HG03460 (cell line): ENCODE results near the gene UTS2B.

Experiments
- ATAC-seq: cut with Tn5 transposase; IDR thresholded peaks from one replicate; pipeline ENCODE4 v1.9.1; 2021; ENCODE audit not compliant: unreplicated experiment

The UTS2B gene, protein sequence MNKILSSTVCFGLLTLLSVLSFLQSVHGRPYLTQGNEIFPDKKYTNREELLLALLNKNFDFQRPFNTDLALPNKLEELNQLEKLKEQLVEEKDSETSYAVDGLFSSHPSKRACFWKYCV

DNA sequence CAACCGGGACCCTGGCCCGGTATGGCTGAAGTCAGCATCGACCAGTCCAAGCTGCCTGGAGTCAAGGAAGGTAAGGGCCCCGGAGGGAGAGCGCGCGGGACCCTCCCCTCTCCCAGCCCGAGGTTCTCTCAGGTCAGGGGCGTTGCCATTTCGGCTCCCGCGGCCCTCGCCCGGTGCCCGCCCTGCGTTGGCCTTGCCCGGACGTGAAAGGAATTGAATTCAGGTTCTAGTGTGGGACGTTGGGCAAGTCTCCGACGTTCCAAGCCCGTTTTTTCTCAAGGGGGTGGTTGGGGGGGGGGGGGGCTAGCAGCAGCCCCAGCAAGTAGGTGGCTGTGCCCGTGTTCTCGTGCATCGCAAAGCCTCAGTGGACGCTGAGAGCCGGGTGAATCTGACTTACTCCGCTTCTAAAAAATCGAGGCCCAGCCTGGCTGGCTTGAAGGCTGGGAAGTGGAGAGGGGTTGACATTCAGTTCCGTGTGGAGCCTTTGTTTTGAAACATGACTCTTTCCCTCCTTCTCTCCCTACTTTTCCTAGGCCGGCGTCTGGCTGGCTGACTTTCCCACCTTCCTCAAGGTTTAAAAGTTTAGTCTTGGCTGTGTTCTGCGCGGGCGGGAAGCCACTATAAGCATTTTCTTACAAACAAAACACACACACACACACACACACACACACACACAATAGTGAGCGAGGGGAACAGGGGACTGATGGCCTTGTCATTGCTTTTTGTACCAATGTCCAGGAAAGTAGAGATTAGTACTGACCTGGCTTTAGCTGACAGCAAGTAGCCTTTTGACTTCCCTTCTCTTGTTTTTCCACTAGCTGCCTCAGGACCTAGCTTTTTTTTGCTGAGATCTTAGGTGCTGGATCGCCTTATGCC is at the start of gene UTS2B:
Gene UTS2B, minus strand, starts transcription at position 873 of the 876 bp plus-strand sequence. CDS start 48,337 bp downstream, outside the sequence.
- ATAC-seq: peak; percentile 31

DNA sequence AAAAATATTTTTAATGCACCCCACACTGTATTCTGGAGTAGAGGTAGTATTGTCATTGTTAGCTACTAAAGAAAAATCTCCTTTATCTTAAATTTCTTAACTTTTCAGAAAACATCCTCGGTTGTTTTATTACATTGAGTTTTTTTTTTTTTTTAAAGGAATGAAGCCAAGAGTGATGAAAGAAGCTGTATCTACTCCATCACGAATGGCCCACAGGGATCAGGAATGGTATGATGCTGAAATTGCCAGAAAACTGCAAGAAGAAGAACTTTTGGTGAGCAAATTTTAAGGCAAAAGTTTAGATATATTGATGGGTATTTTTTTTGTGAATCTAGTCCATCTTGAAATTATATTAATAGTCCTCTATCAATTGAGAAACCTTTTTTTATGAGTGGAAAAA is 49.7 kb upstream of the UTS2B start:
- no peak for ATAC-seq

DNA sequence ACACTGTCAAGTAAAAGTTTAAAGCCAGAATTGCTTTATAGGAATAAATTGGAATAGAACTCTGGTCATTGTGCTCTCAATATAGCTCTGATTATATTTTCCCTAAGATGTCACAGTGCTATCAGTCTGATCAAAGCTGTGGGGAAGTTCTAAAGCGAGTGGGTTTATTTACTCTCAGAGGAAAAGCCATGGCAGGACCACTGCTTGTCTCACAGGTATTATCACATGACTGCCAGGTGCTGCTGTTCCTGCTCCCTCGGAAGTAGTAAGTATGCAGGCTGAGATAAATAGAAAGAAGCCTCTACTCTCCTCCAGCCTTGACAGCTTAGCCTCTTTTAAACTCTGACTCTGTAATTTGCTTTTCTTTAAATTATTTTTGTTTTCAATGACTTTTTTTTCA is 49.1 kb upstream of the UTS2B start:
- ATAC-seq: no peak

DNA sequence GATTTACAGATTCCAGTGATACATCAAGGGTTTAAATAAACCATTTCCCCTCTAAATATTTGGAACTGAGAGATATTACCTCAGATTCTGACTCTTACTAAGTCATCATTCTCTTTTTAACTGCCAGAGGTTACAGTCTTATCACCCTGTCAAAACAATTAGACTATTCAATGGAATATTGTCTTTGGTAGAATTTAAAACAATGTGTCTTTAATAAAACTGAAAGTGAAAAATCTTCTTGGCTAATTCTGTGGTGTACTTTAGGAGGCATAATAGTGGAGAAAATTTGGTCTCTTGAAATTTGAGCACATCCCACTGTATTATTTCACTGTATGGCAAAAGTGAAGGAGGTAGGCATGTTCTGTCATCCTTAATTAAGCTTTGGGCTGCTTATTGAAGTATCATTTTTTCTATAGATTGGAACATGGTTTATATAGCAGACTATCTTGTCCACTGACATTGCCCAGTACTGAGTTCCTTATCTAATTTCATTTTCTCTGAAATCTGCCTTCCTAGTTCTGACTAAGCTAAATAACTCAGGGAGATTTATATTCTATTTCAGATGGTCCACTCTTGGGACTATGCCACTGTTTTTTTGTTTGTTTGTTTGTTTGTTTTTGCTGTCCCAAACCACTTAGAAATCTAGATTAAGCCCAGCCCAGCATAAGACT is 48.0 kb upstream of the UTS2B start:
- no peak for ATAC-seq

DNA sequence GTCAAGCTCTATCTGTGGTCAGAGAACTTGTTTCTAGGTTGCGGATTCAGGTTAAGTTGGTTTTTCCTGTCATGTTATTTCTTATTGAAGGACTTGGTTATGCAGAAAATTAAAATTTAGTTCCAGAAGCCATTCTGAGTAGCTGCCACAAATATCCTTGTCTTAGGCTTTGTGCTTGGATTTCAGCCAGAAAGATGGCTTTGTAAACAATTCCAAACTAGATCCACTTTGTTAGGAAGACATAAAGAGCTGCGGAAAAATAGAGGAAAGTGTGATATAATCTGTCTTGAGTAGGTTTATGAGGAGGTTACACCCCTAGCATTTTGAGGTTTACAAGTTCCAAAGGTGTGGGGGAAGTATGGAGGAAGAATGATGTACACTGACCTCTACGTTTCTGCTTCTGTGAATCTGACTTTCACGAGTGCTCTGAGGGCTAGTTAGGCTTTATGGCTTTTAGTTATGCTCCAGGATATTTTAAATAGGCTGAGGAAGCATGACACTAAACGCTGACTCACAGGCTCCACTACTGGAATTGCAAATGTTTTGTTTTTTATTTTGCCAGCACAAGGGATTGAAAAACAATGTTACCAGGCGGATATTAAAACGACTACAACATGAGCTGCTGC is 46.3 kb upstream of the UTS2B start:
- ATAC-seq: no peak

DNA sequence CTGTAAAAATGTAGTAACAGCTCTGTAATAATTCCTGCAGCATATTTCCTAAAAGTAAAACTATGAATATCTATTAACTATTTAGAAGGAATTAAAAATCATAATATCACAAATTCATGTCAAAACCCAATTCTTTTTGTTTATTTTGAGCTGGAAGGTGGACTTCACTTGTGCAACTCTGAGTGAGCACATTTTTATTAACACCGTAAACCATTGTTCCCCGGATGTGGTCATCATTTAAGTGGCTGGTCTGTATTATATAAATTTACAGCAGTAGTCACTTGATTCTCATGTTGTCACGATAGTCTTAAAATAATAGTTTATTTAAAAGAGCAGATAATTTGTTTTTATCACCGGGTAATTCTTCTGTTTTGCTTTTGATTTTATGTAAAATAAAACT is 43.0 kb upstream of the UTS2B start:
- no peak for ATAC-seq

DNA sequence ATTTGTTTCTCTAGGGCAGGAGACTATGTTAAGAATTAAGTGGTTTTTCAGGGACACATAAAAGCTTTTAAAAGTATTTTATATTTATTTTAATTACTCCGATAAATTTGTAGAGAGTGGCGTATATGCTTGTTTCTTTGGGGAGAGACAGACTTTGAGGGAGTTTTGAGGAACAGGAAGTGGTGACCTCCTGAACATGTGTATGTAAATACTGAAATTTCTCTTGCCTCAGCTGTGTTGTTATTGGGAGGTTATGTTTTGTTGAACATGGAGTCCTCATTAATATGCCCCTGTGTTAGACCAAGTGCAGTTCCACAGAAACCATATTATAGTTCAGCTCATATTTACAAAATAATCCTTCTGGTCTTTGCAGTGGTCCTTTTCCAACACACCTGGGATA is 41.8 kb upstream of the UTS2B start:
- ATAC-seq: no peak

DNA sequence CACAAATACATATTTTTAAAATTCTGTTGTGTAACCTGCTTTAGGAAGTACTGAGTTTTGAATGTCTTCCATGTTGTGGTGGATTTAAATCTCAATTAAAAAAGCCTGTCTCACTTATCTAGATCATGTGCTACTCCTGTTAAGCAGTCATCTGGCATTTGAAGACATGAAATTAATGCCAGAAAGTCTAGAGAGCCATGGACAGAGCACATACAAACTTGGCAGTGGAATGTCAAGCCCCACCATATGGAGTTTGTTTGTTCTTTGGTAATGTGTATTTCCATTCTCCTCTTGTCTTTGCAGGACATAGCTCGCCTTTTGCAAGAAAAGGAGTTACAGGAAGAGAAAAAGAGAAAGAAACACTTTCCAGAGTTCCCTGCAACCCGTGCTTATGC is 39.3 kb upstream of the UTS2B start:
- no peak for ATAC-seq

DNA sequence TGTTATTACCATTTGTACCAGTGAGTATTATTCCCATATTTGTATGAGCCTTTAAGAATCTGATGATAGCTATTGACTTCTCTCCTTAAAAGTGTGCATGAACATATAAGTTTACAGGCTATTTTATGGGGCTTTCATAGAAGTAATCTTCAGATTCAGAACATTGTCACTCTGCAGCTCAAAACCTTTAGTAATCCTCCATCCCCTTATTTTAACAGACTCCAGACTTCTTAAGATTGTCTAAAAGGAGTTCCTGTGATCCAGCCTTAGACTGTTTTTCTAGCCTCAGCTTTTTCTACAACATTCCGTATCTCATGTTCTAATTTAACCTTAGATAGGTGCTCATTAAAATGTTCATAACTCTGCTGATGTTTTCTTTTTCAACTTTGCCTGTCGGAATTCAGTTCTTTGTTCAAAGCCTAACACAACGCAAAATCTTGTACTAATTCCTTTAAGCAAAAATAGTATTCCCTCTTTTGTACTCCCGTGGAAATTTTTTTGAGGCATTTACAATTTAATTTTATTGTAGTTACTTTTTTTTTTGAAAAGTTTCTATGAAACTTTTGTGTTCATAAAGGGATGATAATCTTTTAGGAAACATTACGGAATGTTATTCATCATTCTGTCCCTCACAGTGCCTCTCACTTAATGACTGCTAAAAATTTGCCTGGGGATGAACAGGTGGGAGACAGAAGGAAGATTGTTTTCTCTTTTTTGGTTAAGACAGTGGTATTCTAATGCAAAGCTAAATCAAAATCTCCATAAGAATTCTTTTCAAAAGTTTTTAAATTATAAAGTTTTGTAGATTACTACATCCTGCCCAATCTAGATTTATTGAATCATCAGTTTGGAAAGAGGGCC is 38.7 kb upstream of the UTS2B start:
- ATAC-seq: no peak

DNA sequence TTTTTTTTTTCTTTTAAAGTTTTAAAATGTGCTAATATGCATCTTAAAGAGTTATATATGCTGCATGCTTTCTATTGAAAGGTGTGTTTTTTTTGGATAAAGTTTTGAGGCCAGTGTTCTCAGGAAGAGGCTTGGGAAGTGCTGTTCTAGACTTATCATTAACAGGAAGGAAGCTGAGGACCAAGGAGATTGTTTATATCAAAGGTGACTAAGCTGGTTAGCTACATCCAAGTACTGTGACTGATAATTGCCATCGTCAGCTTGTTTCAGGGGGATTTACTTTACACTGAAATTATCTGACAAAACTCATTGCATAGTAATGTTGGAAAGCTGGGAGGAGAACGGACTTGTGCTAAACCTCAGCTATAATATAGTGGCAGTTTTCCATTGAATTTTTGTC is 36.3 kb upstream of the UTS2B start:
- ATAC-seq: no peak

DNA sequence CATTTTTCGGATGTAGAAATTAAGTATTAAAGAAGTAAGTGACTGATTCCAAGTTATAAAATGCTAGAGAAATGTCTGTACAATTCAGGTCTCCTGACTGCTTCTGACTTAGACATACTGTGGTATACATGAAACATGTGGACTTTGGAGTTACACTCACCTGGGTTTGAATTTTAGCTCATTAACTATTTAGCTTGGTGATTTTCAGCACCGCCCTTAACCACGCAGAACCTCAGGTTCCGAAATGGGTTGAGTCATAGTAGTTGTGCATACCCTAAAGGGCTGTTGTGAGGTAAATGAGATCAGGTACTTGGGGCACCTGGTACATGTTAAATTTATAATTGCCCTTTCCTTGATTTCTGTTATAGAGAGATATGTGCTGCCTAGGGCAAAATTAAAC is 32.9 kb upstream of the UTS2B start:
- ATAC-seq: no peak

DNA sequence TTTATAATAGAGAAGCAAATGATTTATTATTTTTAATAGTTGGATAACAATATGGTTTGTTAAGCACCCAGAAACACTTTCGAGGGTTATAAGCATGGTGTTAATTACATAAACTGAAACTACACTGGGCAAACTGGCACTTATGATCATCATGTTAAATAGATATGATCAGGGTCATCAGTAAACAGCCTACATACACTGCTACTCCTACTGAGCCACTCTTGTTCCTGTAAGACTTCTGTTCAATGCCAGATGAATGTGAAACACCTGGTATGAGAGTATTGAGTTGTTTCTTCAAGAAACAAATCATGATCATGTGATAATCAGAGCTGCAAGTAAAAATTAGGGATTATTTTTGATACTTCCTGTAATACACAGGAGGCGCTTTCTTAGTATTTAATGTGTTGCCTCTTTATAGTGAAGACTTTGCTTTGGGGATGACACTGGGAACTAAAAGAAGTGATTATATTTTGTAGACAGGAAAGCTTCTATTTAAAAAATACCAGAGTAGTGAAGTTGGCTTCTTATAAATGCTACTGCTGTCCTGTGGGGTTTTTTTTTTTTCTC is 32.3 kb upstream of the UTS2B start:
- ATAC-seq: no peak

DNA sequence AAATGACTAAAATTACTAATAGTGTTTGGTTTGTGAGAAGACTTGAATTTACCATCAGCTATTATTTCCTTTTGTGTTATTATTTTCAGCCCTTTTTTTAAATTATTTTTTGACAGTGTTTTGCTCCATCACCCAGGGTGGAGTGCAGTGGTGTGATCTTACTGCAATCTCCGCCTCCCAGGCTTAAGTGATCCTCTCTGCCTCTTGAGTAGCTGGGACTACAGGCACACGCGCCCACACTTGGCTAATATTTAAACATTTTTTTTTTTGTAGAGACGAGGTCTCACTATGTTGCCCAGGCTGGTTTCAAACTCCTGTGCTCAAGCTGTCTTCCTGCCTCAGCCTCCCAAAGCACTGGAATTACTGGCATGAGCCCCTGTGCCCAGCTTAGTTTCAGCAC is 31.7 kb upstream of the UTS2B start:
- ATAC-seq: no peak

DNA sequence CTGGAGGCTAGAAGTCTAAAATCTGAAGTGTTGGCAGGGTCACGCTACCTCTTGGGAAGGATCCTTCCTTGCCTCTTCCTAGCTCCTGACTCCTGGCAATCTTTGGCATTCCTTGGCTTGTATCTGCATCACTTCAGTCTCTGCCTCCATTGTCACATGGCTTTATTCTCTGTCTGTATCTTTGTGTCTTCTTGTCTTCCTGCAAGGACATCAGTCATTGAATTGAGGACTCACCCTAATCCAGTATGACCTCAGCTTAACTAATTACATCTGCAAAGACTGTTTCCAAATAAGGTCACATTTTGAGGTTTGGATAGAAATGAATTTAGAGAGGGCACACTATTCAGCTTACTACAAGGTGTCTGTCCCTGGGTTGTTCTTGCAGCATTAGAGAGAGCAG is 31.1 kb upstream of the UTS2B start:
- no peak for ATAC-seq

DNA sequence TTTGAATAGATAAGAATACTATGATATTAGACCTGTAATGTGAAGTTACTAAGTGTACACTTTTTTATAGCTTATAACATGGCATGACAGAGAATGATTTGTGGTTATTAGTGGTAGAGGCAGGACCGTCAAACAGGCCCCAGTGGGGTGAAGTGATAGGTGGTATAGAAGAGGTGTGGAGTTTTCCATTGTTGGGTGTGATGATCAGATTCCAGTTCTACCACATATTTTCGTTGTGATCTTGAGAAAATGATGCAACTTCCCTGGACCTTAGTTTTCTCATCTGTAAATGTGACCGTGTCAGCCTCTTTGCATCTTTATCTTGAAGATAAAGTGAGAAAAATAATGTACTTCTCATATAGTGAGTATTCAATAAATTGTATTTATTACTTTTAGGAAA is 30.3 kb upstream of the UTS2B start:
- ATAC-seq: no peak

DNA sequence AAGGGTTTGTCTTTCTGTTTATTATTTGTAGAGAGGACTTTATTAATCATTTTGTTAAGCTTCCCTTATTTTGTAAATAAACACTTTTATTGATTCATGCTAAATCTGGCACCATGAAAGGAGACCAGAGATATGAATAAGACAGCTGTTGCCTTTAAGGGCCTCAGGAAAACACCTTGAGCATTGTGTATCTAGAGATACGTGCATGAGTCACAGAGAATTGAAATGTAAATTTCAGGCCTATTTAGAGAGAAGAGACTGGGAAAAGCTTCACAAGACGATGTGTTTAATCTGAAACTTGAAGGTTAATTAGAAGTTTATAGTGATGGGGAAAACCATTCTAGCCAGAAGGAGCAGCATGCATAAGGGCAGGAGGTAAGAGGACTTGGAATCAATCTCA is 28.6 kb upstream of the UTS2B start:
- ATAC-seq: no peak

DNA sequence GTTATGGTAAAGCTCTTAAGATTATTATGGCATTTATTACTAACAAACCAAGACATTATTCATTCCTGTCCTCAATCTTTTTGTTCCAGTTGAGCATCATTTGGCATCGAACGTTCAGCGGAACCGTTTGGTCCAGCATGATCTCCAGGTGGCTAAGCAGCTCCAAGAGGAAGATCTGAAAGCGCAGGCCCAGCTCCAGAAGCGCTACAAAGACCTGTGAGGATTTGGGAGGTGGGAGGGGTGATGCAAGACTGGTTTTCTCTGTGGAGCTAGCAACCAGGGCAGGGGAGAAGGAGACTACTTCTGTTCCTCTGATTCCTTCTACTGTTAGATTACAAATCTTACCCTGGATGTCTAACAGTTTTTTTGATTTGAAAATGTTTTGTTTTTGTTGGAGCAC is 27.6 kb upstream of the UTS2B start:
- no peak for ATAC-seq

DNA sequence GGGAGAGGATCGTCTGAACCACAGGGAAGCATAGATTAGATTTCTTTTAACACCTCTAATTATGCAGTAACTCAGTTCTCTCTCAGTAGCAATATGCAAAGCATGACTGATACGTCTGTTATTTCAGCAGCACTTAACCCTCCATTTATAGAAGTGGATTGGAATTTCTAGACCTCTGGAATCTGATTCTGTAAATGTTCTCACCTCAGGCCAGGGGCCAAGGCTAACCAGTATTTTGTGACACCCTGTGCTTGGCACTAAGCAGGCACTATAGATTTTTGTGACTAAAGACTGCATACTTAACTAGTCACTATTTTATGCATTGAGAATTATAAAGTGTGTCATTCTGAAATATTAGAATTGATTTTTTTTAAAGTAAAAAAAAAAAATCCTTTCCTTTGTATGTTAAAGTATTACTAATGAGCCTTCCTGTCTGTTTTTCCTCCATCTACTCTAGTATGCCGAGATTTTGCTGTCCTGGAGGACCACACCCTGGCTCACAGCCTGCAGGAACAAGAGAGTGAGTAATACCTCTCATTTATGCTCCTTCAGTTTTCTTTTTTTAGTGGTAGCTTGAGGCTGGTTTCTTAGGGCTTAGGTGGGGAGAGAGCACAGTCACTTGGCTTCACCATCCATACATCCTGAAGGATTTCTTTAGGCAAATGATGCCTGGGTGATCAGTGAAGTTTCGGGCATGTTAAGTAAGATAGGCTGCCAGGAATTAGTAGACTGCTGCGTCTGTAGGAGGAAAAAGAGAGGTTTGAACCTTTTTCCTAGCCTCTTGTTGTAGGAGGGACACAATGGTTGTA is 26.5 kb upstream of the UTS2B start:
- no peak for ATAC-seq

DNA sequence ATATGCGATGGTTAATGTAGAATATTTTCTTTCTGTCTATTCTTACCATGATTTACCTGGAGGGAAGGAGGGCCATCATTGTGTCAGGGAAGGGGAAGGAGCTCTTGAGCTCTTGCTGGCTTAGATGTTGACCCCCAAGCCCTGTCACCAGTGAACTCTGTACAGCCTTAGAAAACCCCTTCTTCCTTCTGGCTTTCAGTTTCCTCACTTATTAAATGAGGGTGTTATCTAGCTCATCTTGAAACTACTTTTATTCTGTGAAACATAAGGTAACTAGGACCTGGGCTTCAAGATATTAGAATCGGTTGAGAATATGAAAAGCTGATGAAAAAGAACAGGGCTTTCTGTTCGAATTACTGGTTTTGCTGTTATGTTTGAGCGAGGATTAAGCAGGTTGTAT is 25.1 kb upstream of the UTS2B start:
- ATAC-seq: peak; percentile 70
